Activated naive CD4-positive, alpha-beta T cell (primary cell): ENCODE data around the gene DOCK1.
A peak's percentile ranks its signal among the peaks of the same experiment; 100 is the strongest.

Experiments
- DNase-seq, 4 experiments: peaks; one replicate each; lab custom pipeline; 2025; lab: John Stamatoyannopoulos, UW

Gene DOCK1

GRCh38 chr10:127221281-127221680, 316.1 kb downstream of the DOCK1 start:
- DNase-seq = no peak

GRCh38 chr10:127227027-127227426, 321.8 kb downstream of the DOCK1 start:
- DNase-seq = no peak

- no peak for DNase-seq
These were observed 322.4 kb downstream of the DOCK1 start for GRCh38 chr10:127227663-127228062.

- DNase-seq = no peak
These were observed 323.1 kb downstream of the DOCK1 start for GRCh38 chr10:127228195-127228787.

GRCh38 chr10:127234306-127234800, 329.1 kb downstream of the DOCK1 start:
- DNase-seq = no peak

- DNase-seq = no peak
These were observed 331.0 kb downstream of the DOCK1 start for GRCh38 chr10:127236266-127236665.

GRCh38 chr10:127242914-127243313, 337.7 kb downstream of the DOCK1 start:
- no peak for DNase-seq

- peak in 2 of 4 experiments; percentile 6 to 30 for DNase-seq
These were observed 338.5 kb downstream of the DOCK1 start for GRCh38 chr10:127243490-127244272.

- no peak for DNase-seq
These were observed 340.2 kb downstream of the DOCK1 start for GRCh38 chr10:127245456-127245855.

GRCh38 chr10:127250031-127250430, 344.8 kb downstream of the DOCK1 start:
- DNase-seq = no peak

GRCh38 chr10:127252818-127253217, 347.6 kb downstream of the DOCK1 start:
- DNase-seq = no peak

- no peak for DNase-seq
These were observed 349.0 kb downstream of the DOCK1 start for GRCh38 chr10:127254276-127254675.

- DNase-seq = no peak
These were observed 352.2 kb downstream of the DOCK1 start for GRCh38 chr10:127257395-127257794.

GRCh38 chr10:127259347-127259746, 354.1 kb downstream of the DOCK1 start:
- no peak for DNase-seq

GRCh38 chr10:127262606-127263005, 357.4 kb downstream of the DOCK1 start:
- DNase-seq = no peak

- no peak for DNase-seq
These were observed 360.1 kb downstream of the DOCK1 start for GRCh38 chr10:127265288-127265687.

- DNase-seq = no peak
These were observed 361.2 kb downstream of the DOCK1 start for GRCh38 chr10:127266431-127266830.

- no peak for DNase-seq
These were observed 362.2 kb downstream of the DOCK1 start for GRCh38 chr10:127267442-127267841.

GRCh38 chr10:127272076-127272475, 366.8 kb downstream of the DOCK1 start:
- no peak for DNase-seq

- DNase-seq = no peak
These were observed 370.0 kb downstream of the DOCK1 start for GRCh38 chr10:127275272-127275671.

GRCh38 chr10:127275793-127276450, 370.7 kb downstream of the DOCK1 start:
- no peak for DNase-seq

GRCh38 chr10:127276794-127277462, 371.7 kb downstream of the DOCK1 start:
- DNase-seq = no peak
